NK-92 treated with Interleukin-12 subunit alpha and Interleukin-12 subunit beta, amount 100 ng/mL, for 24 hours (cell line): ENCODE data around the gene ADARB2.

ENCODE experiments used
- DNase-seq: peaks from one replicate; lab custom pipeline; 2025; lab: John Stamatoyannopoulos, UW

The ADARB2 gene

DNA sequence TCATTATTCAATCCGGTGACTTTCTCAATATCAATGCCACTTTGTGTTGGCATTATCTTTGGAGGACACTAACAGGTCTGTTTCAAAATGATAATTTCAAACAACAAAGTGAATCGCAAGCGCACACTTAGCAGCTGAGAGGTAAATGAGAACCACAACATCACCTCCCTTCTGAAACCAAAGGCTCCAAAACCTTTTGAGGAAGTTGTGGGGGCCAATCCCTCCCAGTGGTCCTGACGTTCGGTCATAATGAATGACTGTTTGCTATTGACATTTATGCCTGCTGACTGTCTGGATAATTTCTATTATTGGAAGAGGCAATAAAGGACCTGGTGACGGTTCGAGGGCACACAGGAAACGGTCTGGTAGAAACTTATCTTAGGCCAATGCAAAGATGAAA, 1.8 kb downstream of the ADARB2 start:
- DNase-seq, result no peak

GRCh38 chr10:1734288-1734687, 3.0 kb downstream of the ADARB2 start:
- DNase-seq, result no peak

DNA sequence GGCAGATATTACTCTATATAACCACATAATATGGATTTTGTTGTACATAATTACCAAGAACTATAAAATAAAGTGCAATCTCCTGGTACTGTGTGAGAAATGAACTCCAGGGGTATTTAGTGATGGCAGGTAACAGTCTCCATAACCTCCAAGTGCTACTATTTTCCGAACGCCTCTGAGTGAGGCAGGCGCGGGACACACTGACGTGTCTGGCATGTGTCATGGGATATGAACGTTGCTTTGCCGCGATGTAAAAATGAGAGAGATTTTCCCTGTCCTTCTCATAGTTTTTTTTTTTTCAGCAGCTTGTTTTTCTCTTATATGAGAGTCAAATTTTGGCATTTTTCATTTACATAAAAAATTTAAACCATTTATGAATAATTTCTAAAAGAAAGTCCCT, 3.6 kb downstream of the ADARB2 start:
- no peak for DNase-seq

DNA sequence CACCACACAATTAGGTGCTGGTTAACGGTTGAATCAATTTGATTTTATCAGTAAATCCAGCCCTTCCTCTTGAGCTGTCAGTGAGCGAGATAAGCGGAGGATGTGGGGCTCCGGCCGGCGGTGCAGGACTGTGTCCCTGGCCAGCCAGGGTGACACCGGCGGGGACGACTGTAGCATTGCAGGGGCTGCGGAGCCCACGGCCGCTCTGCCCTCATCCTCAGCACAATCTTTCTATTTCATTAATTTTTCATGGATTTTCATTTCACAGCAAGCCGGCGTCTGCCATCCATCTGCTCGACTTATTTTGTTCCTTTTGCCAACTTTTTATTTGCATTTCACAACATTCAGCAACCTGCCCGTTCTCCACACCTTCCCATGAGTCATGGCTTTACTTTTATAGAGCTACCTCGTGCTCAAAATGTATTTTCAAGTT, 4.7 kb downstream of the ADARB2 start:
- DNase-seq, result no peak

GRCh38 chr10:1731592-1731991, 5.7 kb downstream of the ADARB2 start:
- DNase-seq, result no peak

DNA sequence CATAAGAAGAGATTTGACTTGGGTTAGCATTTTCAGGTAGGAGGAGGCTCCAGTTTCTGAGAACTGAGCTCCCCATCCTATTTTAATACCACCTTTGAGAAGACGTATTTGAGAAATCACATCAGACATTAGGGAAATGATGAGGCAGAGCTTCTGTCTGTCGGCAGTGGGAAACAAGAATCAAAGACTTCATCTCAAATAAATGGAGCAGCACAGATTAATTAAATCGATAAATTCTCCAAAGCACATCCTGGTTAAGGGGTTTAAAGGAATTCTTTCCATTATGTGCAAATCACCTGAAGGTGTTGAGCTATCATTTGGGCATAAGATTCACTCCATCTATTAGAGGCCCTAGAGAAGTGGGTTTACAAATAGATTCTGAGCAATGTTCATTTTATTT, 7.6 kb downstream of the ADARB2 start:
- no peak for DNase-seq

DNA sequence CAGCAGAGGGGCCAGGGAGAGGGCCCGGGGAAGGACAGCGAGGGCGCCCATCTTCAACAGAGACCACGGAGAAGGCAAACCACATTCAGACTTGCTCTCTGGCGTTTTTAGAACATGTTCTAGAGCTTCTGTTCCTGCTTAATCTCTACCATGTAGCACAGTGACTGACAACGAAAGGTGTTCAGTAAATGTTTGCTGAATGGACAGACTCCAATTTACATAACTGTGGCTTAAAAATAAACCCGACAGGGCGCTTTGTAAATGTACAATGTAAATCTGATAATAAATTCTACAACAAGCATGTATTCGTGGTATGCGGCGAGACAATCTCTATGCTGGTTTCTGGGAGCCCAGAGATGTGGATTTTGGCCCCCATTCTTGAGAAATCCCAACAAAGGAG, 10.5 kb downstream of the ADARB2 start:
- no peak for DNase-seq

DNA sequence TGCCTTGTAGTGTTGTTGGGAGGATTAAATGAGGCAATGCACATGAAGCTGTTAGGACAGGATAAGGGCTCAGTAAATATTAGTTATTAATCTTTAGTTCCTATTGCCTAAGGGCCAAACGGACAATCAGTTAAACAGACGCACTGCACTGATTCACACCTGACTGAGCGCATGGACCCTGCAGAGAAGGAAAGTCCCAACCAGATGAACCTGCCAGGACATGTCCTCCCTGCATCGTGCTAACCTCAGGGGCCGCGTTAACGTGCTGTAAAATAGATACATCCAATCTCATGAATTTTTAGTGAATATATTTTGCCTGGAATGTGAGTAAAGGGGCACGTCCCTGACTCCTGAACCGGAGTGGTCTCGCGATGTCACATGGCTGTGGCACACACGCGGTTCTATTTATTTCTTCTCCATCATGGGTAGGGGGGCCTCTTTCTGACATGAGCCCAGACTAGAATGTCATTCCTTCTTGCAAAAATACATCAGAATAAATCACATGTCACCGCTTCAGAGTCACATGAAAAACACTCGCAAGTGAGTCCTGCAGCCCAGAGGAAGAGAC, 12.3 kb downstream of the ADARB2 start:
- no peak for DNase-seq

- no peak for DNase-seq
These were observed 20.5 kb downstream of the ADARB2 start for GRCh38 chr10:1716839-1717238.

GRCh38 chr10:1715821-1716220, 21.5 kb downstream of the ADARB2 start:
- no peak for DNase-seq

DNA sequence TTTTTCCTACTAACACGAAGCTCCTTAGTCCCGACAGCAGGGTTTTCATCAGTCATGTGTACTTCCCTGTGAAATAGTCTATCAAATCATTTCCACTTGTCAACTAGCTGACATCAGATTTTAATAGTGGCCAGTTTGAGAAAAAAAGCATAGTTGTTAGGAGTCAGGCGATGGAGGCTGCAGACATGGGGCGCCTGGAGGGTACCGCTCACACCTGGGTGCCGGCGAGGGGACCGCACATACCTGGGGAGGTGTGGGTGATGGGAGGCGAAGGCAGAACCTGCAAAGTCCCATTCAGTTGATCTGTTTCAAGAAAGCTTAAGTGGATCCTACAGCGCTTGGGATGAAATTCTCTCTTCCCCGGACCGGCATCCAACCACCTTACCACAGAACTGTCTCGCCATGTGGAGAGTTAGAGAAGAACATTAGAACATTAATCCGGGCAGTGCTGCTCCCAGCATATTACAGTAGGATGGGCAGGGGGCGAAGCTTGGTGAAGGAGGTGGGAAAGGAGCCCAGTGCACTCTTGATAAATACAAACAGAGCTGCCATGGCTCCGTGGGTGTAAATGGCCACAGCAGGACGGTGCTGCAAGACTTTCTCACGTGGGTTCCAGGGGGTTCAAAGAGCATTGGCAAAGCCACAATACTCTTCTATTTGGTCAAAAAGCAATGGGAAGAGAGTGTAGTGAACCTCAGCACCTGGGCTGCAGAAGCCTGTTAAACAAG, 24.2 kb downstream of the ADARB2 start:
- no peak for DNase-seq

DNA sequence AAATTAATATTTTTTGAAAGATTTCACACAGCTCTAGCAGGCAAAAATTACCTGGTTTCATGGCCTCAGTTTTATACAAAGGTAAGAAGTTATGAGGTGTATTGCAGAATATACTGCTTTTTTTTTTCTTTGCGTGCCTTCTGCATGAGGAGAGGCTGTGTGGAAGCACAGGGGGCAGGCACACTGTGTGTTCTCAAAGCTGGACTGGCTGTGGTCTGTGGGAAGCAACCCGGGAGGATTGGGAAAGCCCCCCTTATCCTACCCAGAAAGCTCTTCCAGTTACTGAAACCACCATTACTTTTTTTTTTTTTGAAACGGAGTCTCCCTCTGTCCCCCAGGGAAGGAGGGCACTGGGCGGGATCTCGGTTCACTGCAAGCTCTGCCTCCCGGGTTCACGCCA, 25.0 kb downstream of the ADARB2 start:
- no peak for DNase-seq

- DNase-seq, result no peak
These were observed 28.2 kb downstream of the ADARB2 start for GRCh38 chr10:1709161-1709560.

DNA sequence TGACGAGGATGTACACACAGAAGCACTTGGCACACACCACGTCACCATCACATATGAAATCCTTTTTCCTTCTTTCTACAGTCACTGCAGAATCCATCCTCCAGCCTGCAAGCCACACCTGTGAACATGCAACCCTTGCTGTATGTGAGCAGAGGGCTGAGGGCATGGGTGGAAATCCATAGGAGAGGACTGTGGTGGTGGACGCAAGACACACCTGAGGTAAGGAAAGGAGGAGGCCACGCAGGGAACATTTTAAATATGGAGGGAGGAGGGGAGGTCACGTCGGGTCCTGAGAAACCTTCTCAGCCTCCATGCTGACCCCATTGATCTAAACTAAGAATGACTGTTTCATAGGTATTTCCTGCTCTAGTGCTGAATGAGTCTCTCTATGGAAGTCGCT, 28.6 kb downstream of the ADARB2 start:
- no peak for DNase-seq

DNA sequence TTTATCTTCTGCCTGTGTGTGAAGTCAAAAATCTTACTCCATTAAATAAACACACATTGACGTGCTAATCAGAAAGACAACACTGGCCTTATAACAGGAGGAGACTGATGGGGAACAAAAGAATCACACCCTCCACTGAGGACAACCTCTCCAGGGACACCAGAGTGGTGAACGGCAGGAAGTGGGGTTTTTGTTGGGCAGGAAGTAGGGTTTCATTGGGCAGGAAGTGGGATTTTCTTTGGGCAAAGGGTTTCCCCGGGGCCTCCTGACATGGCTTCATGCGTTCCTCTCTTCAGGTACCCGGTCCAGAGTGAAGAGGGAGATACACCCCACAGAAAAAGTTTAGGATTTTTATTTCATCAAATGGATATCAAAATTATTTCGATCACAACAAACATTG, 30.6 kb downstream of the ADARB2 start:
- DNase-seq, result no peak

DNA sequence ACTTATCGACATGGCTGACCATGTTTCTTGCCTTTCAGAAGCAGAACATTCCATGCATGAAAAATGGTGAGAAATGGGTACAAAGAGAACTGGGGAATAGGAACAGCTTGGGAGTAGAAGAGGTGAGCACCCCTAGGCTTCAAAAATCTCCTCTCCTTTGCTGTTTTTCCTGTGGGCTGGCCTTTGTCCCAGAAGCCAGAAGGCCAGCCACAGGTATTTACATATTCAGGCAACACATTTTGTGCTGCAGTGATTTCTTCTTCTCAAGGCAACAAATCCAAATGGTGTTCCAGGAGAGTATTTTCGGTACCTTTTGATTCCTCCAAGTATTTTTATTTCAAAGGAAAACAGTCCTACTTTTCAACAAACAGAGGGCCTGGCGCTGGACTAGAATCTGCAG, 31.1 kb downstream of the ADARB2 start:
- no peak for DNase-seq

DNA sequence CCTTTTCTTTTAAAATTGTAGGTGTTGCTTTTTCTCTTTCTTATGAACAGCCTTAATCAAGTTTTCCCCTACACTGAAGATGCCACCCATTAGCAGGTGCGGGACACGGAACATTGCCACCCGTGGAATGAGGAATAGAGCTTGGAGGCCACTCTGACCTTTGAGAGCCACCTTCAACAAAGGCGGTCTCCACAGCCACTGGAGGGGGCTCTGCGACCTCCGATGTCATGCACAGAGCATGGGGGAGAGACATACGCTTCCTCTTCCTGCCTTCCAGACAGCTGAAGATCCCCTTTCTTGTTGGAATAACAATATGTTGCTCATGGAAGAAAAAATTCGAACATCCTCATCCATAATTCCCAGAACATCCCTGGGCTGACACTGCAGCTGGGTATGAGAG, 39.1 kb downstream of the ADARB2 start:
- DNase-seq, result no peak

DNA sequence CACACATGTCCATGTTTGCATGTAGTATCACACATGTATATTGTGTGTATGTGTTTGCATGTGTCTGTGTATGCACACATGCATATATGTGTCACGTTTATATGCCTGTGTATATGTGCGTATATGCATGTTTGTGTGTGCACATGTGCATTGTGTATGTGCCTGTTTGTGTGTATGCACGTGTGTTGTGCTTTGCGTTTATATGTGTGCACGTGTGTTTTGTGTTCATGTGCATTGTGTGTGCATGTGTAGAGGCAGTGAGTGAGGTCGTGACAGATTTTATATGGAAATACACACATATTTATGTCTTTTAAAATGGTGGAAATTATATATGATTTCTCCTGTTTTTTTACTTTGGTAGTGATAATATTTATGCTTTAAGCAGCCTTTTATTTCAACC, 41.2 kb downstream of the ADARB2 start:
- DNase-seq, result no peak

- DNase-seq, result no peak
These were observed 47.2 kb downstream of the ADARB2 start for GRCh38 chr10:1690086-1690485.

DNA sequence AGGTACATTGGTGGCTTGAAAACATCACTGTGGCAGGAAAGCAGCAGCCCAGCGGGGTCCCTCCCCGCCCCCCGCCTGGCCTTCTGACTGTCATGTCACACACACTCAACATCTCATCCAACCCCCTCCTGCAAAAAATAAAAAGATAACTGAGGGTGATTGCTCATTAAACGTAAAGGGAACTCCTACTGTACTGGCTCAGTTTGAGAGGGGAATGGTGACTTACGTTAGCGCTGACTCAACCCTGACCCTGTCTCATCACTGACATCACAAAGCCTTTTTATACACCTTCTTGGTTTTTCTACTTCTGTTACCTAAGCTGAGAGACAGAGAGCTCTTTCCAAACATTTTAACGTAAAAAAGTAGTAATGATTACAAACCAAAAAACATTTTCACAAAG, 48.8 kb downstream of the ADARB2 start:
- DNase-seq, result no peak

DNA sequence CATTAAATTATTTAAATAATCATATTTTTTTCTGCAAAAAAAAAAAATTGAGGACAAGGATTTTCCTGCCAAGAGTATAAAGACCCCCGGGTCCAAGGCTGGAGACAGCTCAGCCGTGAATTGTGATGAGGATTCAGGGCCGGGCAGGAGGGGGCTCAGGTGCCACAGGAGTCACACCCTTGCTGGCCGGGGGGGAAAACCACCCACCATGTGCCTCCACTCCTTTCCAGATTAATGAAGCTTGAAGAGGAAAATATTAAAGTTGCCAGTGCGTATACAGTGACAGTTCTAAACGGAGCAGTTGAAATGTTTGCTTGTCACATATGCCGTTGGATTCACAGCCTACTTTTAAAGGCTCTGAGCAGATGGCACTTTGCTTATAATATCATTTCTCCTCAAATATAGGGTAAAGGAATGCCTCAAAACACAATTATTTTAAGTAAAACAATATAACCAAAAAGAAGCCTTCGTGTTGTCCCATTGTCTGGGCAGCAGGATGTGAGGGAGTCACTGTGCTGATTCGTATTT, 49.6 kb downstream of the ADARB2 start:
- DNase-seq, result no peak

DNA sequence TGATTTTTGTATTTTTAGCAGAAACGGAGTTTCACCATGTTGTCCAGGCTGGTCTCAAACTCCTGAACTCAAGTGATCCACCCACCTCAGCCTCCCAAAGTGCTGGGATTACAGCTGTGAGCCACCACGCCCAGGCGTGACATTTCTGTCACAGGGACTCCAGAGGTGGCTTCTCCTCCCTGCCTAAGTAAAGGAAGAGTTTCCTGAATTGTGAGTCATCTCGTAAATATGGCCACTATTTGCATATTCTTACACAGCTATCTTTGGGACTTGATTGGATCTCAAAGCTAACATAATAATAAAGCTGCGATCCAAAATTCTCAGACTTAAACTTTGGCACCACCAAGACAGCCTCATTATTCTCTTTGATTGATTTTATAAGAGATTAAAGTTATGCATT, 50.1 kb downstream of the ADARB2 start:
- DNase-seq, result no peak

DNA sequence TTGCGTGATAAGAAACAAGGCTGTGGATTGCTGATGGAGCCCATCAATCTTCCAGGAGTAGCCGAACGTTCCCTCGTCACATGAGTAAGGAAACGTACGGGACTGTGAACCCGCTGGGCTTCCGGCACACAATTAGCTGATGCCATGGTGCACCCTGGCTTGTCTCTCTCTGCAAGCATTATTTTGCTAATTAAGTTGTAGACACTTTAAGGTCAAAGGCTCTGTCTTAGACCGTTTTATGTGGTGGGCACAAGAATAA, 50.9 kb downstream of the ADARB2 start:
- DNase-seq, result no peak
